Skeletal muscle satellite cell (primary cell): ENCODE measurements around the gene GJC3.

Experiments used
- H3K27me3 ChIP-seq: 2 replicates; pipeline ENCODE4 v1.7.0; 2013; ENCODE audit warnings: low read length; ENCODE audit not compliant: control insufficient read depth, insufficient read depth
- H3K36me3 ChIP-seq: 2 replicates; pipeline ENCODE4 v1.7.0; 2013; ENCODE audit warnings: mild to moderate bottlenecking, control low read depth, low read length; ENCODE audit not compliant: insufficient read depth
- H3K4me1 ChIP-seq: 2 replicates; pipeline ENCODE4 v1.7.0; 2013; ENCODE audit warnings: low read length; ENCODE audit not compliant: control insufficient read depth, insufficient read depth
- H3K4me2 ChIP-seq: 2 replicates; pipeline ENCODE4 v1.7.0; 2013; ENCODE audit warnings: mild to moderate bottlenecking, low read length
- H3K4me3 ChIP-seq: 2 replicates; pipeline ENCODE4 v1.7.0; 2013; ENCODE audit warnings: low read length
- H3K9ac ChIP-seq: 2 replicates; pipeline ENCODE4 v1.7.0; 2013; ENCODE audit warnings: mild to moderate bottlenecking, low read depth, low read length, moderate library complexity
- H3K9me3 ChIP-seq: replicated peaks from 2 replicates; pipeline ENCODE4 v1.7.0; 2013; ENCODE audit warnings: mild to moderate bottlenecking, control low read depth, low read length

GJC3 gene

DNA sequence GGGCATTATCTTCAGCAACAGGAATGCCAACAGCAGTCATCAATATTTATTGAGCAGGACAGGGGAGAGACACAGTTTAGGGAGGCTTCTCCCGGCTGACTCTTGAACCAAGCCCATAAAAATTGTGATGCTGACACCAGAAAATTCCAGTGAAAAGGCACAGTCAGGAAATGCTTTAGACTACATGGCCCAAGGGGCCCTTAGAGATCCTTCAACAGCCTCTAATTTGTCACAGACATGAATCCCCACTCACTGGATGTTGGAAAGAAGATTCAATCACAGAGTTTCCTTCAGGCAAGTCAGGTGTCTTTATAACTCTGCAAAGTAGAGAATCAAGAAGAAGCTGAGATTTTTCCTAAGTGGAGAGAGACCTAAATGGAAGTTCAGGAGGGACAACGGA is 1.2 kb downstream of the GJC3 start:
- Histone ChIP-seq H3K27me3 (peaks cover 39% of the 10 kb centered on the region), H3K9me3 (no peaks in the 10 kb centered on the region), H3K36me3 (no peaks in the 10 kb centered on the region), H3K4me2 (no peak overlapping the region), H3K9ac (no peak overlapping the region), H3K4me1 (peaks cover 4% of the 10 kb centered on the region), H3K4me3 (no peak overlapping the region)

DNA sequence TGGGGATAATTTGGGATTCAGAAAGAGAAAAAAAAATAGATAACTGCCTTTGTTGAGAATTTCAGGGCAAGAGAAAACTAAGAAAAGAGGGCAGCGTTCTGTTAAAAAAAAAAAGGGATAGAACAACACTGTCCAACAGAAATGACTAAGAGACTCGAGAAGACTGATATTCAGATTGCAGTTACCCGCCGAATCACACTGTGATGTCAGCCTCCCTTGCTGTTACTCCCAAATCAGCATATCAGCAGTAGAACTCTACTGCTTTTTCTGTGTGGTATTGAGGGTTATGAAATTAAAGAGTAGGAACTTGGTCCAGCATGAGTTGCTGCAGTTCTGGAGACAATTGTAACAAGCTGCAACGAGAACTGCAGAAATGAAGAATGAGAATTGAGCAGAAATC is 1.9 kb downstream of the GJC3 start:
- H3K9ac ChIP-seq: no peak overlapping the region
- H3K4me2 ChIP-seq: no peak overlapping the region
- H3K36me3 ChIP-seq: no peaks in the 10 kb centered on the region
- no peaks in the 10 kb centered on the region for H3K9me3 ChIP-seq
- peaks cover 33% of the 10 kb centered on the region for H3K27me3 ChIP-seq
- H3K4me3 ChIP-seq: no peak overlapping the region
- peaks cover 4% of the 10 kb centered on the region for H3K4me1 ChIP-seq

GRCh38 chr7:99926321-99926720 is 3.1 kb downstream of the GJC3 start:
- Histone ChIP-seq H3K4me1 (peaks cover 4% of the 10 kb centered on the region), H3K4me2 (no peak overlapping the region), H3K9me3 (no peaks in the 10 kb centered on the region), H3K36me3 (no peaks in the 10 kb centered on the region), H3K9ac (no peak overlapping the region), H3K4me3 (no peak overlapping the region), H3K27me3 (peaks cover 27% of the 10 kb centered on the region)

GRCh38 chr7:99923200-99923599 is 6.2 kb downstream of the GJC3 start:
- no peak overlapping the region for H3K4me2 ChIP-seq
- peaks cover 2% of the 10 kb centered on the region for H3K4me1 ChIP-seq
- H3K9me3 ChIP-seq: no peaks in the 10 kb centered on the region
- H3K27me3 ChIP-seq: peaks cover 14% of the 10 kb centered on the region
- no peak overlapping the region for H3K4me3 ChIP-seq
- no peaks in the 10 kb centered on the region for H3K36me3 ChIP-seq
- H3K9ac ChIP-seq: no peak overlapping the region

- H3K4me3 ChIP-seq: peak overlapping the region; percentile 85
- peak overlapping the region; percentile 93 for H3K9ac ChIP-seq
- peak overlapping the region; percentile 90 for H3K4me2 ChIP-seq
- H3K36me3 ChIP-seq: peaks cover 15% of the 10 kb centered on the region
- peaks cover 20% of the 10 kb centered on the region for H3K4me1 ChIP-seq
- no peaks in the 10 kb centered on the region for H3K27me3 ChIP-seq
- H3K9me3 ChIP-seq: no peaks in the 10 kb centered on the region
These were observed 9.3 kb downstream of the GJC3 start for GRCh38 chr7:99920149-99920548.

- Histone ChIP-seq H3K9me3 (no peaks in the 10 kb centered on the region), H3K4me1 (peaks cover 20% of the 10 kb centered on the region), H3K4me2 (peak overlapping the region; percentile 90), H3K27me3 (no peaks in the 10 kb centered on the region), H3K9ac (peak overlapping the region; percentile 93), H3K36me3 (peaks cover 17% of the 10 kb centered on the region), H3K4me3 (peak overlapping the region; percentile 85)
These were observed 9.7 kb downstream of the GJC3 start for GRCh38 chr7:99919814-99920112.

- H3K36me3 ChIP-seq: peaks cover 17% of the 10 kb centered on the region
- H3K4me3 ChIP-seq: peak within 1 kb of the TSS; percentile 85
These were observed 10.2 kb downstream of the GJC3 start, which contains the start of gene TRIM4 for GRCh38 chr7:99918959-99919813. TSS of gene TRIM4 (minus strand) at chr7:99919530. CDS start at chr7:99919401, 129 bp downstream.

DNA sequence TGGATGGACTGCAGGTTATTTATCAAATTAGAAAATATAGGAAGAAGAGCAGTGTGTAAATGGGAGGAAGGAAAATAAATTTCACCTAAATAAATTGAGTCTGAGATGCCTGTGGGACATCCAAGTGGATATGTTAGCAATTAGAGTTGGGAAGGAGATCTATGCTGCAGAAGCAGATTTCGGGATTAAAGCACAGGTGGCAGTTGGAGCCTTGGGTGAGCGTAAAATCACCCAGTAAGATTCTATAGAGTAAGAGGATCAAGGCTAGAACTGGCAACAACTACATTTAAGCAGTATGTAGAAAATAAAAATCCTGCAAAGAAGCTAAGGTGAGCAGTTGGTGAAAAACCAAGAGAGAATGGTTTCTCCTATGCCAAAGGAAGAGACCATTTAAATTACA is 18.4 kb downstream of the GJC3 start:
- Histone ChIP-seq H3K4me3 (no peak overlapping the region), H3K36me3 (peaks cover 41% of the 10 kb centered on the region), H3K27me3 (no peaks in the 10 kb centered on the region), H3K9me3 (no peaks in the 10 kb centered on the region), H3K4me2 (no peak overlapping the region), H3K4me1 (peaks cover 6% of the 10 kb centered on the region), H3K9ac (no peak overlapping the region)

More at GRCh38 chr7:99918959-99919813, 10.2 kb downstream of the GJC3 start, which contains the start of gene TRIM4:
- Histone ChIP-seq H3K9ac (peak within 1 kb of the TSS; percentile 93), H3K4me1 (peaks cover 20% of the 10 kb centered on the region), H3K27me3 (no peaks in the 10 kb centered on the region), H3K4me2 (peak within 1 kb of the TSS; percentile 90), H3K9me3 (no peaks in the 10 kb centered on the region)

GRCh38 chr7:99901581-99901980 is 27.8 kb downstream of the GJC3 start:
- Histone ChIP-seq H3K4me1 (no peaks in the 10 kb centered on the region), H3K9ac (no peak overlapping the region), H3K9me3 (no peaks in the 10 kb centered on the region), H3K4me2 (no peak overlapping the region), H3K4me3 (no peak overlapping the region), H3K27me3 (no peaks in the 10 kb centered on the region), H3K36me3 (peaks cover 71% of the 10 kb centered on the region)

DNA sequence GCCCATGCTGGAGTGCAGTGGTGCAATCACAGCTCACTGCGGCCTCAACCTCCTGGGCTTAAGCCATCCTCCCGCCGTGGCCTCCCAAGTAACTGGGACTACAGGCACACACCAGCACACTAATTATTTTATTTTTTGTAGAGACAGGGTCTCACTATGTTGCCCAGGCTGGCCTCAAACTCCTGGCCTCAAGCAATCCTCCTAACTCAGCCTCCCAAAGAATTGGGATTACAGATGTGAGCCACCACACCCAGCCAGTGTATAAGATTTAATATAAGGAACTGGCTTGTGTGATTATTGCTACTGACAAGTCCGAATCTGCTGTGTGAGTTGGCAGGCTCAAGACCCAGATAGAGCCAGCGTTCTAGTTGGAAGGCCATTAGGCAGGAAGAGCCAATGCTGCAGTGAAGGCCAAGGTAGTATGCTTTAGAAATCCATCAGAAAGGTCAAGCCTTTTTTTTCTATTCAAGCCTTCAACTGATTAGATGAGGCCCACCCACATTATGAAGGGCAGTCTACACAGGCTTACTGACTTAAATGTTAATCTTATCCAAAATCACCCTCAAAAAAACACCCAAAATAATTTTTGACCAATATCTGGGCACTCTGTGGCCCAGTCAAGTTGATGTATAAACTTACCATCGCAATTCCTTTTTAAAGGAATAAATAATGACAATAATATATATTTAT is 29.4 kb downstream of the GJC3 start:
- Histone ChIP-seq H3K36me3 (peaks cover 57% of the 10 kb centered on the region), H3K27me3 (no peaks in the 10 kb centered on the region), H3K4me2 (no peak overlapping the region)

GRCh38 chr7:99898836-99899235 is 30.6 kb downstream of the GJC3 start:
- Histone ChIP-seq H3K27me3 (no peaks in the 10 kb centered on the region), H3K9me3 (no peaks in the 10 kb centered on the region), H3K4me2 (no peak overlapping the region), H3K9ac (no peak overlapping the region), H3K4me1 (no peaks in the 10 kb centered on the region), H3K36me3 (peaks cover 47% of the 10 kb centered on the region), H3K4me3 (no peak overlapping the region)

More for the DNA sequence above, 29.4 kb downstream of the GJC3 start:
- Histone ChIP-seq H3K4me3 (no peak overlapping the region), H3K9me3 (no peaks in the 10 kb centered on the region), H3K9ac (no peak overlapping the region), H3K4me1 (no peaks in the 10 kb centered on the region)
